Measurements from ENCODE around the gene ARMC8.

The ARMC8 gene

DNA sequence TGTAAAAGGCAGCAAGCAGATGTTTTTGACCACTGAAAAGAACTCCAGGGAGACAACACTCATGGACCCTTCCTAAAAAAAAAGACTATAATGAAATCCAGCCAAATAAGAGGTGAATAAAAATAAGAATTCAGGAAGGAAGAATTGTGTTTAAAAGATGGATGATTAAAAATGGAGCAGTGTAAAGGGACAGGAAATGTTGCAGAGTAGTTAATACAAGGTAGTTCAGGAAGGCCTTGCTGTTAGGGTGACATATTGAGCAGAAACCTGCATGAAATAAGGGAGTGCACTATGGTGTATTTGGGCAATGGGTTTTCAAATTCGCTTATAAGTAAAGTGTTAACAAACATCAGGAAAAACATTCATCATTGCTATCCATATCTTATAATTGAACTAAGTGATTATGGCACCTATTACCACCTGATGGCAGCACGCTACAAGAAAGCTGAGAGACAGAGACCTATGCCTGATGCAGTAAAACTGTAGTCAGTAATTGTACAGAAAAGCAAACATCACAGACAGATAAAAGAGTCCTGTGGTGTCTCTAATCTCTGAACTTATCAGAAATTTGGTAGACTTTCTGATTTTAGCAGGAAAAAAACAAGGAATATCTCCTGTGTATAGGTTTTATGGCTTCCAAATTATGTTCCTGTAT lies 6.6 kb upstream of the ARMC8 start:
- DNase-seq (ENCODE audit: low read depth, low spot score), result no peak
- ChIA-PET POLR2A (no interaction called here), CTCF (interaction anchor here (0.9 to 3.0 kb wide), 16 partner anchors 9 to 743 kb away, joined by 3 to 11 read pairs (median 4); partner anchors contain the start of gene NME9)
- H3K4me3 ChIP-seq (ENCODE audit: low read depth, low read length), result no peak overlapping the region
- TF ChIP-seq, protein P1, sequence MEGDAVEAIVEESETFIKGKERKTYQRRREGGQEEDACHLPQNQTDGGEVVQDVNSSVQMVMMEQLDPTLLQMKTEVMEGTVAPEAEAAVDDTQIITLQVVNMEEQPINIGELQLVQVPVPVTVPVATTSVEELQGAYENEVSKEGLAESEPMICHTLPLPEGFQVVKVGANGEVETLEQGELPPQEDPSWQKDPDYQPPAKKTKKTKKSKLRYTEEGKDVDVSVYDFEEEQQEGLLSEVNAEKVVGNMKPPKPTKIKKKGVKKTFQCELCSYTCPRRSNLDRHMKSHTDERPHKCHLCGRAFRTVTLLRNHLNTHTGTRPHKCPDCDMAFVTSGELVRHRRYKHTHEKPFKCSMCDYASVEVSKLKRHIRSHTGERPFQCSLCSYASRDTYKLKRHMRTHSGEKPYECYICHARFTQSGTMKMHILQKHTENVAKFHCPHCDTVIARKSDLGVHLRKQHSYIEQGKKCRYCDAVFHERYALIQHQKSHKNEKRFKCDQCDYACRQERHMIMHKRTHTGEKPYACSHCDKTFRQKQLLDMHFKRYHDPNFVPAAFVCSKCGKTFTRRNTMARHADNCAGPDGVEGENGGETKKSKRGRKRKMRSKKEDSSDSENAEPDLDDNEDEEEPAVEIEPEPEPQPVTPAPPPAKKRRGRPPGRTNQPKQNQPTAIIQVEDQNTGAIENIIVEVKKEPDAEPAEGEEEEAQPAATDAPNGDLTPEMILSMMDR (IDR thresholded peaks at IDR 0.05; ENCODE audit: insufficient read depth, low read length, missing control alignments), result peak; percentile 22

DNA sequence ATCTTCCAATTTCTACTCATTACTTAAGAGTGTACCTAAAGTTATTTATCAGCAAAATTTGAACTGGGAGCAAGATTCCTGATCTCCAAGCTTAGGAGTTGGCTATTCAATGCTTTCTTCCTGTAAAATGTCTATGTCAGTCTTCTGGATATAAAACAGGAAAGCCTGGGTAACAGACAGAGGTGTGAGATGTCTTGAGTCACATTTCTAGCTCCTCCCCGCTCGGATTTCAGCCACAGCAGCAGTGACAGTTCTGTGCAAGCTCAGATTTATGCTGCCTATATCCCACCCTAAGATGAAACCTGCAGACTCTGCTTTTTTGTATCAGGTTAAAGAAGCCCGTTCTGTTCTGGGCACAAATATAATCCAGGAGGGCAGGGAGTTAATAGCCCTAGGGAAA lies 2.1 kb upstream of the ARMC8 start:
- ChIA-PET CTCF (interaction anchor here (0.8 to 1.1 kb wide), 3 partner anchors 12 to 115 kb away, joined by 3 read pairs; no protein-coding TSS in a partner anchor), POLR2A (no interaction called here)
- H3K4me3 ChIP-seq (ENCODE audit: low read depth, low read length), result no peak overlapping the region
- TF ChIP-seq, protein P1 (IDR thresholded peaks at IDR 0.05; ENCODE audit: insufficient read depth, low read length, missing control alignments), result no peak
- no peak for DNase-seq (ENCODE audit: low read depth, low spot score)

DNA sequence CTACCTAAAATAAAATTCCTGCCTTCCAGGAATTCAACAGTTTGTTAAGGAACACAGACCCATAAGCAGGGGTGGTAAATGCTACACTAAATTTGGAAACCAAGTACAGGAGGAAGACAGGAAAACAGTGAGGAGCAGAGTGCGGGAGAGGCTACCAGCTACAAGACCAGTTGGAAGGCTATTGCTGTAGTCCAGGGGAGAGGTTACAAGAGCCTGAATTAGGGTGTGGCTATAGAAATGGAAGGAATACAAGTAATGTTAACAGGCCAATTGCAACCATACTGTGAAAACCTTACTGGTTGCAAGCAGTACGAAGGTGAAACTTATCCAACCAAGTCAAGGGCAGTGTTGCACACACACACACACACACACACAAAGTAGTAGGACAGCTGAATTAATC lies 880 bp upstream of the ARMC8 start:
- TF ChIP-seq, protein P1 (IDR thresholded peaks at IDR 0.05; ENCODE audit: insufficient read depth, low read length, missing control alignments), result no peak
- DNase-seq (ENCODE audit: low read depth, low spot score), result no peak
- ChIA-PET CTCF (interaction anchor here (1.1 to 2.4 kb wide), 5 partner anchors 12 to 231 kb away, joined by 3 to 10 read pairs (median 4); partner anchors contain the start of gene DBR1), POLR2A (interaction anchor here (2.5 kb wide), 1 partner anchor 12 kb away, joined by 16 read pairs; the partner anchor contains the start of gene DBR1)
- H3K4me3 ChIP-seq (ENCODE audit: low read depth, low read length), result peak overlapping the region; percentile 84; the same call in 1 of the 2 replicates

DNA sequence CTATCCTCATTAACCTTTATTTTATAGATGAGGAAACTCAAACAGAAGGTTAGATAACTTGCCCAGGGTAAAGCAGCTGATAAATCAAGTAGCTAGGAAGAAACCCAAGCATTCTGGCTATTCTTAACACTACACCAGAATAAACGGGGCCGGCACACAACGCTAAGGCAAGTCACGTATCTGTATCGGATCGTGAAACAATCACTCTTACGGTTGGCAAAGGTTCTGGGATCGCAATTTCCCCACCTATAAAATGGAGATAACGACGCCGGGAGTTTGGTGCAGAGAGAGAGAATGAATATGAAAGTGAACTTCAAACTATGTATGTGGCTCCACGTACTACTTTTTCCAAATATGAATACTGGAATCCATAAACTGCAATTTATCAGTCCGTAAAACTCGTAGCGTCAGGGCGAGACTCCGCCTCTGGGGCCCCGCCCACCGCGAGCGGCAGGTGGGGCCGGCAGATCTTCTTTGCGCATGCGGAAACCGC lies 252 bp upstream of the ARMC8 start:
- H3K4me3 ChIP-seq (ENCODE audit: low read depth, low read length), result peak overlapping the region; percentile 84
- ChIA-PET POLR2A (interaction anchor here (2.5 kb wide), 1 partner anchor 13 kb away, joined by 16 read pairs; the partner anchor contains the start of gene DBR1), CTCF (interaction anchor here (1.1 to 2.4 kb wide), 4 partner anchors 13 to 230 kb away, joined by 3 to 10 read pairs (median 4); partner anchors contain the start of gene DBR1)
- DNase-seq (ENCODE audit: low read depth, low spot score), result peak; percentile 26
- TF ChIP-seq, protein P1 (IDR thresholded peaks at IDR 0.05; ENCODE audit: insufficient read depth, low read length, missing control alignments), result no peak

DNA sequence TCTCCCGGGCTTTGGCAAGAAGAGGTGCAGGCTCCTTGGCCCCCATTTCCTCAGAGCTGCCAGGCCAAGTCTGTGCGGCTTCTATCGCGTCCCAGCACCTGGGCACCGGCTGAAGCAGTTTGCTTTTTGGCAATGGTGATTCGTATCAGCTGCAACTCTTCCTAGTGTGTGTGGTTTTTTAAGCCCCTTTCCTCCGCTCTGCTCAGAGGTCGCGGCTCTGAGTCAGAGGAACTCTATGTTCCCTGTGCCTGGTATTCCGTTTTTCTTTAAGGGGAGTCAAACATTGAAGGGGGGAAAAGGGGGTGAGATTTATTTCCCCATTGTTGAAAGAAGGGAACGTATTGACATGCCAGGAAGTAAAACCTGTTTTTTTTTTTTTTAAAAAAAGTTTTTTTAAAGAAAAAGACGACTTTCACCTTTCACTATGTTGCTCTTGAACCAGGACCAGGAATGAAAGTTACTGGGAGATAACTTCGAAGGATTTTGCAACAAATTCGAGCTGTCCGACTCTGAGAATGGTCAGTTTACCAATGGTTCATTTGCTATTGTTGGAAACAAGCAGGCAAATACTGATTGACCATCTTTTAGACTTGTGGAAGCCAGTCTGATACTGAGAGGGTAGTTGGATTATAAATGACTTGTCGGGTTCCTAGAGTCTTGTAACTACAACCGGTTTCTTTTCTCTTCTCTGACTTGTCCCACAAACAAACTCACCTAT lies 1.1 kb downstream of the ARMC8 start:
- TF ChIP-seq, protein P1 (IDR thresholded peaks at IDR 0.05; ENCODE audit: insufficient read depth, low read length, missing control alignments), result no peak
- ChIA-PET CTCF (interaction anchor here (2.4 kb wide), 1 partner anchor 14 kb away, joined by 10 read pairs; the partner anchor contains the start of gene DBR1), POLR2A (interaction anchor here (0.6 to 2.5 kb wide), 3 partner anchors 14 to 1327 kb away, joined by 3 to 16 read pairs (median 3); partner anchors contain the start of gene DBR1)
- no peak for DNase-seq (ENCODE audit: low read depth, low spot score)
- H3K4me3 ChIP-seq (ENCODE audit: low read depth, low read length), result peak overlapping the region; percentile 84

DNA sequence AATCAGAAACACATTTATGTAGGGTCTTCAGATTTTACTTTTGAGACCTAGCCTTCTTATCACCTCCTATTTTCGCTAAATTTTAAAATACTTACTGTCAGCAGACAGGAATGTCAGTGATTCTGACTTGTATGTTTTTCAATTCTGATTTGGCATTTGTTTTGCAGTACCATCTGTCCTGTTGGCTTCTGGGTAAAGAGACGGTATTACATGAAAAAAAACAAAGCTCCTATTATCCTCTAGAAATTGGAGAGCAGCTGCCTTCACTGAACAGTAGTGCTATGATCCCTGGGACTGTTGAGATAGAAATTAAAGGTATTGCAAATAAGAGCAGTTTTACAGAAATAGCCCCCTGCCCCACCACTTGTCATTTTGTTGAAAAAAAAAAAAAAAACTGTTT lies 8.4 kb downstream of the ARMC8 start:
- DNase-seq (ENCODE audit: low read depth, low spot score), result no peak
- H3K4me3 ChIP-seq (ENCODE audit: low read depth, low read length), result no peak overlapping the region
- ChIA-PET POLR2A (no interaction called here), CTCF (no interaction called here)
- TF ChIP-seq, protein P1 (IDR thresholded peaks at IDR 0.05; ENCODE audit: insufficient read depth, low read length, missing control alignments), result no peak
